Right ventricle myocardium inferior (tissue), 1 donor: Measurements from ENCODE around the gene LRCH4. TPM values are rescaled to one million over a fixed set of nuclear protein-coding genes. Genes with fewer than 3 reads are reported as not detected.
"Not testable (repeated sequence)": the region's sequence is repeated elsewhere in the genome, so short reads cannot be mapped to it uniquely, and the experiment has no call there.

ENCODE experiments used
- ATAC-seq: fragments of 200-7000 bp; cut with Tn5 transposase; one replicate; pipeline ENCODE4 v1.9.1; 2020; ENCODE audit warnings: mild to moderate bottlenecking, moderate library complexity
- DNase-seq: peaks from one replicate; pipeline ENCODE4 v3.0.0; 2021; ENCODE audit errors: missing footprints
- intact Hi-C: fragments of 100-400 bp; cut with DNase I; formaldehyde crosslinking; loops from one replicate; pipeline ENCODE4 v1.11.0; 2022
- total RNA-seq: library from RNA; stranded (reverse); fragmentation: NEBNext Ultra II Directional; extraction: Animal tissue kit (Norgen Biotek cat#: 25700); gene quantifications from one replicate; pipeline ENCODE4 v1.2.1, GENCODE V29; 2021
- donor health status: DM: no; HTN: yes; CAD: no; lungs with severe emphysema.

LRCH4 gene
- total RNA-seq, 1 donor from 2014 or later: 29.3 TPM

GRCh38 chr7:100538654-100539435 is 47.1 kb downstream of the LRCH4 start, which contains the start of gene AGFG2:
AGFG2 (plus strand) TSS chr7:100539203; CDS start chr7:100539347, 144 bp downstream.
- intact Hi-C loops: loop anchor here (2.0 kb wide), 1 partner anchor 56 kb away; the partner anchor contains the start of gene NYAP1
- peak; percentile 100 for ATAC-seq
- peak; percentile 100 for DNase-seq

DNA sequence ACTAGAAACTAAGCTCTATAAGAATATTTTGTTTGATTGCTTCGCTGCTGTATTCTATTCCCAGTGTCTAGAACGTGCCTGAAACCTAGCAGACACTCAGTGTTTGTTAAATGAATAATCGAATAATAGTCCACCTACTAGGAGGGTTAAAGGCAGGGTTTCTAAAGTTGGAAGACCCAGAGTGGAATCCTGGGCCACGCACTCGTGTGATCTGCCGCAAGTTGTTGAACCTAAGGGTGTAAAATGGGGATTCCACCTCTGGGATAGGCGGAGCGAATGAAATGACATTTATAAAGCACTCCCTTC is 47.6 kb downstream of the LRCH4 start:
- intact Hi-C loops: loop anchor here (2.0 kb wide), 1 partner anchor 56 kb away; the partner anchor contains the start of gene NYAP1
- no peak for ATAC-seq
- no peak for DNase-seq

- intact Hi-C loops, DNase-seq, ATAC-seq: not testable (repeated sequence)
These were observed 49.2 kb downstream of the LRCH4 start for GRCh38 chr7:100536695-100537094.

DNA sequence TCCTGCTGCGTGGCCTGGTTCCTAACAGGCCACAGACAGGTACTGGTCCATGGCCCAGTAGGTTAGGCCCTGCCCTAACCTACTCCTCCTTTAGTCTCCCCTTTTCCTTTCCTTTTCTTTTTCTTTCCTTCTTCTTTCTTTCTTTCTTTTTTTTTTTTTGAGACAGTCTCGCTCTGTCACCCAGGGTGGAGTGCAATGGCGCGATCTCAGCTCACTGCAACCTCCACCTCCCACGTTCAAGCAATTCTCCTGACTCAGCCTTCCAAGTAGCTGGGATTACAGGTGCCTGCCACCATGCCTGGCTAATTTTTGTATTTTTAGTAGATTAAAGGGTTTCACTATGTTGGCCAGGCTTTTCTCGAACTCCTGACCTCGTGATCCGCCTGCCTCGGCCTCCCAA is 49.9 kb downstream of the LRCH4 start:
- DNase-seq, ATAC-seq, intact Hi-C loops: not testable (repeated sequence)

DNA sequence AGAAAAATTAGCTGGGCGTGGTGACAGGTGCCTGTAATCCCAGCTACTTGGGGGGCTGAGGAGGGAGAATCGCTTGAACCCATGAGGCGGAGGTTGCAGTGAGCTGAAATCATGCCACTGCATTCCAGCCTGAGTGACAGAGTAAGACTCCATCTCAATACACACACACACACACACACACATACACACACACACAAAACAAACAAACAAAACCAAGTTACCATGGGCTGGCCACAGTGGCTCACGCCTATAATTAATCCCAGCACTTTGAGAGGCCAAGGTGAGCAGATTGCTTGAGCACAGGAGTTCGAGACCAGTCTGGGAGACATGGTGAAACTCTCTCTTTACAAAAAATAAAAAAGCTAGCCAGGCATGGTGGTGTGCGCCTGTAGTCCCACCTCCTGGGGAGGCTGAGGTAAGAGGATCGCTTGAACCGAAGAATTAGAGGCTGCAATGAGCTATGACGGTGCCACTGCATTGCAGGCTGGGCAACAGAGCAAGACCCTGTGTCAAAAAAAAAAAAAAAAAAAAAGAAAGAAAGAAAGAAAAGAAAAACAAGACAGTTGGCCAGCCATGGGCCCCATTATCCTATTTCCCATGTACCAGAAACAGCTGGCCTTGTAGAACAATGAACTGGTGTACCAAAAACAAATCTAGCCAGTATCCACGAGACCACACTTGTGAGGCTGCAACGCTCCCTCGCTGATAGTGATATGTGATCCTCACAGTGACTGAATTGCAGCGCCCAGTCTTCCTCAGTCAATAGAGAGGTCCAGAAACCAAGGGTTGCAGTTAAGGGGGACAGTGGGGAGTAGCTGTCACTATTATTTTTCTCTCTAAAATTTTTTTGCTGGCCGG is 53.5 kb downstream of the LRCH4 start:
- intact Hi-C loops: no loop called here
- no peak for ATAC-seq
- DNase-seq: no peak

- ATAC-seq, intact Hi-C loops, DNase-seq: not testable (repeated sequence)
These were observed 57.6 kb downstream of the LRCH4 start for GRCh38 chr7:100528108-100528866.

Other genes starting within 250 kb of the LRCH4 start
- gene PILRB, start 228.0 kb downstream of the LRCH4 start, total RNA-seq: 9.2 TPM
- gene PILRA, start 212.6 kb downstream of the LRCH4 start, total RNA-seq: 3.8 TPM
- gene ZCWPW1, start 157.4 kb downstream of the LRCH4 start, total RNA-seq: 4.4 TPM
- 24.9 TPM for gene MEPCE, start 156.3 kb downstream of the LRCH4 start, total RNA-seq
- 12.4 TPM for gene PPP1R35, start 149.6 kb downstream of the LRCH4 start, total RNA-seq
- gene SPACDR, start 121.9 kb downstream of the LRCH4 start, total RNA-seq: 0.35 TPM
- gene TSC22D4, start 106.9 kb downstream of the LRCH4 start, total RNA-seq: 50.3 TPM
- 0.54 TPM for gene NYAP1, start 102.2 kb downstream of the LRCH4 start, total RNA-seq
- 21.5 TPM for gene AGFG2, start 46.9 kb downstream of the LRCH4 start, total RNA-seq
- gene SAP25, start 12.2 kb downstream of the LRCH4 start, total RNA-seq: 0.84 TPM
- gene FBXO24, start 199 bp upstream of the LRCH4 start, total RNA-seq: 0.41 TPM
- gene PCOLCE, start 16.2 kb upstream of the LRCH4 start, total RNA-seq: 56.0 TPM
- 9.3 TPM for gene MOSPD3, start 26.4 kb upstream of the LRCH4 start, total RNA-seq
- gene TFR2, start 55.4 kb upstream of the LRCH4 start, total RNA-seq: 0.22 TPM
- not detected for gene ACTL6B, start 70.3 kb upstream of the LRCH4 start, total RNA-seq
- gene GNB2, start 87.6 kb upstream of the LRCH4 start, total RNA-seq: 120 TPM
- 25.4 TPM for gene GIGYF1, start 108.1 kb upstream of the LRCH4 start, total RNA-seq
- 29.2 TPM for gene POP7, start 120.0 kb upstream of the LRCH4 start, total RNA-seq
- gene EPO, start 134.3 kb upstream of the LRCH4 start, total RNA-seq: not detected
- gene ZAN, start 147.5 kb upstream of the LRCH4 start, total RNA-seq: not detected
- 27.0 TPM for gene EPHB4, start 241.4 kb upstream of the LRCH4 start, total RNA-seq